ENCODE data around the gene TSPEAR. TPM values are rescaled to one million over a fixed set of nuclear protein-coding genes. Genes with fewer than 3 reads are reported as not detected.
A peak's percentile ranks its signal among the peaks of the same experiment; 100 is the strongest.

The TSPEAR gene
- total and polyA plus RNA-seq, 2 of the 13 experiments (the other 11 are each of a cell fraction or from before 2014, with no cell fraction given), result 0.07 to 0.32 TPM

GRCh38 chr21:44542716-44543115 is 168.7 kb downstream of the TSPEAR start:
- H3K9me3 ChIP-seq (ENCODE audit: low read length), result peaks cover 17% of the 10 kb centered on the region; the same call in 1 of the 2 replicates
- no peaks in the 10 kb centered on the region for H3K36me3 ChIP-seq (replicated peaks in 1 of 2; ENCODE audit: control insufficient read depth in 1 of 2, insufficient read depth in 2 of 2, low read length in 2 of 2)
- CTCF ChIA-PET (ENCODE audit: low intra/inter-chr PET ratio, low total read pairs), result no interaction called here
- no peak overlapping the region for H2AFZ ChIP-seq (ENCODE audit: low read length)
- H3K4me3 ChIP-seq (replicated peaks in 1 of 3; ENCODE audit: insufficient read depth in 1 of 3, low read depth in 2 of 3, low read length in 3 of 3), result no peak overlapping the region
- H3K4me1 ChIP-seq (ENCODE audit: insufficient read depth, low read length), result no peaks in the 10 kb centered on the region
- H3K4me2 ChIP-seq (ENCODE audit: low read depth, low read length), result no peak overlapping the region
- in situ Hi-C loops (cut with HindIII; ENCODE audit: extremely low pct_ligation_motif_present, low pct_unique_long_range_greater_than_20kb) (no loop called here), intact Hi-C loops (cut with micrococcal nuclease; ENCODE audit: unreplicated experiment) (no loop called here)
- no peaks in the 10 kb centered on the region for H4K20me1 ChIP-seq (ENCODE audit: insufficient read depth, low read length)
- no TSS peak for BruUV-seq (replicated peaks)
- no peak for DNase-seq (ENCODE audit: low spot score)
- no peak overlapping the region for H3K9ac ChIP-seq (ENCODE audit: insufficient read depth, low read depth, low read length)
- no peak for ATAC-seq
- H3K79me2 ChIP-seq (ENCODE audit: insufficient read depth, low read length), result no peaks in the 10 kb centered on the region
- 3% methylated on average over 1 of the region's 1 CpG for WGBS (ENCODE audit: low lambda C conversion rate)
- H3K27ac ChIP-seq (ENCODE audit: extremely low read length, insufficient read depth, low read length), result no peak overlapping the region
- FAIRE-seq, result no peak
- POLR2A ChIA-PET, result no interaction called here
- TF ChIP-seq ZNF317 (CRISPR knock-in tag; IDR thresholded peaks at IDR 0.05) (peak; percentile 98), ZBTB37 (CRISPR knock-in tag; IDR thresholded peaks at IDR 0.05) (no peak)
- no peaks in the 10 kb centered on the region; a peak in 2 of 5 replicates for H3K27me3 ChIP-seq (ENCODE audit: control insufficient read depth in 1 of 2, insufficient read depth in 2 of 2, low read length in 2 of 2)

- Histone ChIP-seq H3K4me1 (ENCODE audit: insufficient read depth, low read length) (no peaks in the 10 kb centered on the region), H3K4me2 (ENCODE audit: low read depth, low read length) (no peak overlapping the region), H3K9ac (ENCODE audit: insufficient read depth, low read depth, low read length) (no peak overlapping the region), H3K27me3 (ENCODE audit: control insufficient read depth in 1 of 2, insufficient read depth in 2 of 2, low read length in 2 of 2) (no peaks in the 10 kb centered on the region; a peak in 2 of 5 replicates), H3K36me3 (replicated peaks in 1 of 2; ENCODE audit: control insufficient read depth in 1 of 2, insufficient read depth in 2 of 2, low read length in 2 of 2) (no peaks in the 10 kb centered on the region), H3K27ac (ENCODE audit: extremely low read length, insufficient read depth, low read length) (no peak overlapping the region), H3K4me3 (replicated peaks in 1 of 3; ENCODE audit: insufficient read depth in 1 of 3, low read depth in 2 of 3, low read length in 3 of 3) (no peak overlapping the region), H3K9me3 (ENCODE audit: low read length) (peaks cover 17% of the 10 kb centered on the region; the same call in 1 of the 2 replicates), H3K79me2 (ENCODE audit: insufficient read depth, low read length) (no peaks in the 10 kb centered on the region), H2AFZ (ENCODE audit: low read length) (no peak overlapping the region), H4K20me1 (ENCODE audit: insufficient read depth, low read length) (no peaks in the 10 kb centered on the region)
- 35% methylated on average over 11 of the region's 11 CpGs for WGBS (ENCODE audit: low lambda C conversion rate)
- no TSS peak for BruUV-seq (replicated peaks)
- ChIA-PET CTCF (ENCODE audit: low intra/inter-chr PET ratio, low total read pairs) (no interaction called here), POLR2A (no interaction called here)
- in situ Hi-C loops (cut with HindIII; ENCODE audit: extremely low pct_ligation_motif_present, low pct_unique_long_range_greater_than_20kb) (no loop called here), intact Hi-C loops (cut with micrococcal nuclease; ENCODE audit: unreplicated experiment) (no loop called here)
- ATAC-seq (no peak), DNase-seq (ENCODE audit: low spot score) (no peak), FAIRE-seq (no peak)
- no peak for TF ChIP-seq ZNF570 (CRISPR knock-in tag; IDR thresholded peaks at IDR 0.05; ENCODE audit: borderline replicate concordance)
- no peak for TF ChIP-seq ZNF580 (CRISPR knock-in tag; IDR thresholded peaks at IDR 0.05; ENCODE audit: borderline replicate concordance, low read depth)
- no peak for TF ChIP-seq SPEN (CRISPR knock-in tag; IDR thresholded peaks at IDR 0.05; ENCODE audit: low read depth)
- TF ChIP-seq RFXANK (CRISPR knock-in tag; IDR thresholded peaks at IDR 0.05), result no peak
- no peak for TF ChIP-seq ZNF576 (CRISPR knock-in tag; IDR thresholded peaks at IDR 0.05)
- TF ChIP-seq RFX5 (IDR thresholded peaks at IDR 0.05; ENCODE audit: low read depth, low read length), result no peak
- TF ChIP-seq PTBP1 (IDR thresholded peaks at IDR 0.05; ENCODE audit: low read depth, low read length, poor library complexity, severe bottlenecking), result no peak
- TF ChIP-seq ATAD3A (CRISPR knock-in tag; IDR thresholded peaks at IDR 0.05), result no peak
- no peak for TF ChIP-seq THRA (CRISPR knock-in tag; IDR thresholded peaks at IDR 0.05; ENCODE audit: borderline replicate concordance)
- no peak for TF ChIP-seq DZIP1 (CRISPR knock-in tag; IDR thresholded peaks at IDR 0.05)
Observed at GRCh38 chr21:44540741-44541288, 170.6 kb downstream of the TSPEAR start.
